Prostate gland (tissue), 2 donors: ENCODE measurements around the gene A2ML1. TPM values are rescaled to one million over a fixed set of nuclear protein-coding genes. Genes with fewer than 3 reads are reported as not detected.
"Not testable (repeated sequence)": the region's sequence is repeated elsewhere in the genome, so short reads cannot be mapped to it uniquely, and the experiment has no call there.

ENCODE experiments used
- DNase-seq: peaks from one replicate; pipeline ENCODE4 v3.0.0-alpha.2; 2019; ENCODE audit warnings: low spot score
- H3K27ac ChIP-seq, 2 donors: fragments of 200-600 bp; sonication (generic); 2 replicates each; pipeline ENCODE4 v1.5.1; 2017 to 2019
- H3K27me3 ChIP-seq: fragments of 200-600 bp; sonication (generic); replicated peaks from 2 replicates; pipeline ENCODE4 v1.5.1; 2019; ENCODE audit not compliant: insufficient read depth
- H3K36me3 ChIP-seq, 2 donors: fragments of 200-600 bp; sonication (generic); 1 replicate in 1 of 2; 2 replicates in 1 of 2; pipeline versions ENCODE4 v1.5.1 to v1.8.1; 2017 to 2019
- H3K4me1 ChIP-seq: fragments of 200-600 bp; sonication (generic); replicated peaks from 2 replicates; pipeline ENCODE4 v1.5.1; 2019
- H3K4me3 ChIP-seq, 2 donors: fragments of 200-600 bp; sonication (generic); 2 replicates each; pipeline ENCODE4 v1.5.1; 2017 to 2019
- H3K9me3 ChIP-seq: fragments of 200-600 bp; sonication (generic); 2 replicates; pipeline ENCODE4 v1.5.1; 2017
- CTCF ChIP-seq, 4 experiments: fragments of 200-600 bp in 2 of 4; fragments of 450-650 bp in 2 of 4; sonication (generic) in 2 of 4; IDR thresholded peaks; 1 replicate in 3 of 4; 2 replicates in 1 of 4; pipeline ENCODE4 v1.5.1; 2016 to 2019; ENCODE audit warnings: antibody characterized with exemption in 4 of 4, mild to moderate bottlenecking in 2 of 4, moderate library complexity in 2 of 4
- POLR2A ChIP-seq: fragments of 450-650 bp; IDR thresholded peaks from one replicate; pipeline ENCODE4 v1.6.1; 2016; ENCODE audit warnings: antibody characterized with exemption, mild to moderate bottlenecking
- POLR2AphosphoS5 ChIP-seq: sonication (generic); formaldehyde crosslinking; IDR thresholded peaks from one replicate; pipeline ENCODE4 v1.6.1; 2017; ENCODE audit warnings: antibody characterized with exemption
- WGBS: methylation state at CpG from one replicate; pipeline ENCODE4 v1.1.5; 2018; 5-methylcytosine and 5-hydroxymethylcytosine counted together
- intact Hi-C: fragments of 100-400 bp; cut with DNase I; formaldehyde crosslinking; loops from one replicate; pipeline ENCODE4 v1.14.2; 2022
- total RNA-seq, 2 donors: library from RNA; depleted of rRNA; stranded (reverse); fragments of >200 nt; gene quantifications; one replicate each; pipeline ENCODE4 v1.1.0, GENCODE V29; 2016

The A2ML1 gene
- total RNA-seq, 2 donors from 2014 or later, result 1.6 to 43.7 TPM

DNA sequence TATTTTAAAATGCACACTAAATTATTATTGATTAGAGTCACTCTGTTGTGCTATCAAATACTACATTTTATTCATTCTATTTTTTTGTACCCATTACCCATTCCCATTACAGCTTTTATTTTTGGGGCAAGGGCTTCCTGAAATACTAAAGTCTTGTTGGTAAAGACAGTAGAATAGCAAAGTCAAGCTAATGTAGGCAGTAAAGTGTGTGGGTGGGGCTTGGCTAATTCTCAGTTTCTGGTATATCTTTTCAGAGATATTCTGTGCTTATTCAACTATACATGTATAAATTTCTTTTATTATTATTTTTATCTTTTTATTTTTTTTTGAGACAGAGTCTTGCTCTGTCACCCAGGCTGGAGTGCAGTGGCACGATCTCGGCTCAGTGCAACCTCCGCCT lies 69.6 kb downstream of the A2ML1 start:
- TF ChIP-seq CTCF (IDR thresholded peaks at IDR 0.05) (no peak), POLR2A (no peak), POLR2AphosphoS5 (no peak)
- no peak overlapping the region for H3K4me3 ChIP-seq
- WGBS, result 97% methylated on average over 3 of the region's 3 CpGs
- no peak for DNase-seq
- no peaks in the 10 kb centered on the region for H3K4me1 ChIP-seq
- H3K9me3 ChIP-seq, result no peaks in the 10 kb centered on the region
- intact Hi-C loops, result loop anchor here (5.0 kb wide), 1 partner anchor 210 kb away; no protein-coding TSS in a partner anchor
- no peaks in the 10 kb centered on the region for H3K27me3 ChIP-seq
- no peak overlapping the region for H3K27ac ChIP-seq
- H3K36me3 ChIP-seq, result no peaks in the 10 kb centered on the region

GRCh38 chr12:8894378-8894777 lies 72.0 kb downstream of the A2ML1 start:
- Histone ChIP-seq H3K27me3 (no peaks in the 10 kb centered on the region), H3K4me3 (no peak overlapping the region), H3K4me1 (no peaks in the 10 kb centered on the region), H3K36me3 (no peaks in the 10 kb centered on the region), H3K27ac (no peak overlapping the region), H3K9me3 (no peaks in the 10 kb centered on the region)
- no peak for TF ChIP-seq POLR2AphosphoS5
- TF ChIP-seq POLR2A, result no peak
- no peak for TF ChIP-seq CTCF (IDR thresholded peaks at IDR 0.05)
- no peak for DNase-seq
- intact Hi-C loops, result loop anchor here (5.0 kb wide), 1 partner anchor 212 kb away; no protein-coding TSS in a partner anchor

DNA sequence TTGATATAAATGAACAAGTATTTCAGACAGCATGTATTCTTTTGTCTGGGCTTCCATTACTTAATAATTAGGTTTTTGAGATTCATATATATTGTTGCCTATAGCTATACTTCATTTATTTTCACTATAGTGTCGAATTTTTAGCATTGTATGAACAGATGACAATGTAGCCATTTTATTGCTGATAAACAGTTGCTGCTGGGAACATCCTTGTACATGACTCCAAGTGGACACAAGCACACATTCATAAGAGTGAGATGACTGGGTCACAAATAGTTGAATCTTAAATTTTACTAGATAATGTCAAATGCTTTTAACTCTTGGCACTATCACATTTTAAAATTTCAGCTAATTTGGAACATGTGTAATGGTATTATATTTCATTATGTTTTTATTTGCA lies 72.6 kb downstream of the A2ML1 start:
- no peak for DNase-seq
- H3K36me3 ChIP-seq, result no peaks in the 10 kb centered on the region
- TF ChIP-seq POLR2AphosphoS5 (no peak), CTCF (IDR thresholded peaks at IDR 0.05) (no peak), POLR2A (no peak)
- WGBS, result 56% methylated on average over 1 of the region's 1 CpG
- H3K27me3 ChIP-seq, result no peaks in the 10 kb centered on the region
- H3K4me1 ChIP-seq, result no peaks in the 10 kb centered on the region
- H3K9me3 ChIP-seq, result no peaks in the 10 kb centered on the region
- H3K4me3 ChIP-seq, result no peak overlapping the region
- H3K27ac ChIP-seq, result no peak overlapping the region
- intact Hi-C loops, result loop anchor here (5.0 kb wide), 1 partner anchor 213 kb away; no protein-coding TSS in a partner anchor

- intact Hi-C loops, result no loop called here
- no peak for DNase-seq
- Histone ChIP-seq H3K27me3 (no peaks in the 10 kb centered on the region), H3K4me3 (no peak overlapping the region), H3K27ac (no peak overlapping the region), H3K36me3 (no peaks in the 10 kb centered on the region), H3K4me1 (no peaks in the 10 kb centered on the region), H3K9me3 (no peaks in the 10 kb centered on the region)
- 92% methylated on average over 7 of the region's 7 CpGs for WGBS
- TF ChIP-seq CTCF (IDR thresholded peaks at IDR 0.05), result no peak
- TF ChIP-seq POLR2AphosphoS5, result no peak
- no peak for TF ChIP-seq POLR2A
These were observed 74.7 kb downstream of the A2ML1 start for GRCh38 chr12:8897081-8897480.

DNA sequence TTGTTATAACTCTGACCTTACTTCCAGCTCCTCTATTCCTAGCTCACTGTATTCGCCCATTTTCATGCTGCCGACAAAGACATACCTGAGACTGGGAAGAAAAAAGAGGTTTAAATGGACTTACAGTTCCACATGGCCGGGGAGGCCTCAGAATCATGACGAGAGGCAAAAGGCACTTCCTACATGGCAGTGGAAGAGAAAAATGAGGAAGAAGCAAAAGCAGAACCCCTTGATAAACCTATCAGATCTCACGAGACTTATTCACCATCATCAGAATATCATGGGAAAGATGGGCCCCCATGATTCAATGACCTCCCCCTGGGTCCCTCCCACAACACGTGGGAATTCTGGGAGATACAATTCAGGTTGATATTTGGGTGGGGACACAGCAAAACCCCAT lies 77.4 kb downstream of the A2ML1 start:
- no peaks in the 10 kb centered on the region for H3K27me3 ChIP-seq
- H3K4me1 ChIP-seq, result no peaks in the 10 kb centered on the region
- H3K9me3 ChIP-seq, result no peaks in the 10 kb centered on the region
- H3K27ac ChIP-seq, result no peak overlapping the region
- WGBS, result 93% methylated on average over 6 of the region's 6 CpGs
- no peak for TF ChIP-seq POLR2A
- no peak for TF ChIP-seq POLR2AphosphoS5
- TF ChIP-seq CTCF (IDR thresholded peaks at IDR 0.05), result no peak
- intact Hi-C loops, result no loop called here
- DNase-seq, result no peak
- H3K36me3 ChIP-seq, result no peaks in the 10 kb centered on the region
- no peak overlapping the region for H3K4me3 ChIP-seq

DNA sequence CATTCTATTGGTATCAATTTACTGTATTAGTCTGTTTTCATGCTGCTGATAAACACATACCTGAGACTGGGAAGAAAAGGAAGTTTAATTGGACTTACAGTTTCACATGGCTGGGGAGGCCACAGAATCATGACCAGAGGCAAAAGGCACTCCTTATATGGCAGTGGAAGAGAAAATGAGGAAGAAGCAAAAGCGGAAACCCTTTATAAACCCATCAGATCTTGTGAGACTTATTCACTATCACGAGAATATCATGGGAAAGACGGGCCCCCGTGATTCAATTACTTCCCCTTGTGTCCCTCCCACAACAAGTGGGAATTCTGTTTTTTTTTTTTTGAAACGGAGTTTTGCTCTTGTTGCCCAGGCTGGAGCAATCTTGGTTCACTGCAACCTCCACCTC lies 80.3 kb downstream of the A2ML1 start:
- H3K4me1 ChIP-seq, H3K27ac ChIP-seq, H3K27me3 ChIP-seq, H3K9me3 ChIP-seq, intact Hi-C loops, DNase-seq, H3K36me3 ChIP-seq, H3K4me3 ChIP-seq: not testable (repeated sequence)
- WGBS, result 77% methylated on average over 5 of the region's 5 CpGs
